GM10266 (cell line): ENCODE measurements around the gene MON1B.

Experiments used
- DNase-seq: peaks from one replicate; pipeline ENCODE4 v3.0.0; 2012; ENCODE audit errors: extremely low spot score
- TF ChIP-seq, protein P1 (sequence below): IDR thresholded peaks from 2 replicates; pipeline ENCODE4 v1.5.1; 2012; ENCODE audit warnings: mild to moderate bottlenecking, low read depth; ENCODE audit not compliant: control insufficient read depth, insufficient read depth; ENCODE audit errors: missing control alignments

MON1B gene

DNA sequence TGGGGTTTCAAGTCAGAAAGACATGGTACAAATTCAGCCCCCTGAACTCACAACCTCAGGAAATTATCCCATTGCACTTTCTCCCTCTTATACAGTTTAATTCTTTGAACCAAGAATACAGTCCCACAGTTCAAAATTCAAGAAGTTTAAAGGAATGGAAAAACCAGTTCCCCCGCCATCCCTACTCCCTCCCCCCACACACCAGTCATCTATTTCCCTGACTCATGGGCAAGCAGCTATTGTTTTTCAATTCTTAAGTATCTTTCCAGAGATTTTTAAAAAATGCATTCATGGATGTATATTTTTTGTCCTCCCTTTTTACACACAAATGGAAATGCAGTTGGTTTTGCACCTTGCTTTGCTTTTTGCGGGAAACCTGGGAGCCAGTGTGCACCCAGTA lies 15.5 kb downstream of the MON1B start:
- DNase-seq: no peak
- TF ChIP-seq, protein P1, sequence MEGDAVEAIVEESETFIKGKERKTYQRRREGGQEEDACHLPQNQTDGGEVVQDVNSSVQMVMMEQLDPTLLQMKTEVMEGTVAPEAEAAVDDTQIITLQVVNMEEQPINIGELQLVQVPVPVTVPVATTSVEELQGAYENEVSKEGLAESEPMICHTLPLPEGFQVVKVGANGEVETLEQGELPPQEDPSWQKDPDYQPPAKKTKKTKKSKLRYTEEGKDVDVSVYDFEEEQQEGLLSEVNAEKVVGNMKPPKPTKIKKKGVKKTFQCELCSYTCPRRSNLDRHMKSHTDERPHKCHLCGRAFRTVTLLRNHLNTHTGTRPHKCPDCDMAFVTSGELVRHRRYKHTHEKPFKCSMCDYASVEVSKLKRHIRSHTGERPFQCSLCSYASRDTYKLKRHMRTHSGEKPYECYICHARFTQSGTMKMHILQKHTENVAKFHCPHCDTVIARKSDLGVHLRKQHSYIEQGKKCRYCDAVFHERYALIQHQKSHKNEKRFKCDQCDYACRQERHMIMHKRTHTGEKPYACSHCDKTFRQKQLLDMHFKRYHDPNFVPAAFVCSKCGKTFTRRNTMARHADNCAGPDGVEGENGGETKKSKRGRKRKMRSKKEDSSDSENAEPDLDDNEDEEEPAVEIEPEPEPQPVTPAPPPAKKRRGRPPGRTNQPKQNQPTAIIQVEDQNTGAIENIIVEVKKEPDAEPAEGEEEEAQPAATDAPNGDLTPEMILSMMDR: no peak

DNA sequence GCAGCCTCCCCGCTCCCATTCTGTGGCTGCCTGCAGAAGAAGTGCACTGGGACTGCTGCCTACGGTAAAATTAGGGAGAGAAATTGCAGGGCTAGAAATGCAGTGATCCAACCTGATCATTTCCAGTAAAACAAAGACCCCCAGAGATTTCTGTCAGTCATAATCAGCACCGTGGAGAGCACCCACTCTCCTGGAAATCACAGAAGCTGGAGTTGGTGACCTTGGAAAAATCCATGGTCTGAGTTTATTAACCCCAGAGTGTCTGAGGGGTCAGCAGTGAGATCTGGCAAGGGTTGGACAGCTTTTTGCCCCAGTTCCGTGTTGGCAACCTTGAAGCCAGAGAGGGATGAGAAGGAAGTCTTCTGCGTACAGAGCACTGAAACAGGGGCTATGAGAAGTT lies 16.0 kb downstream of the MON1B start:
- DNase-seq: no peak
- TF ChIP-seq, protein P1: no peak

DNA sequence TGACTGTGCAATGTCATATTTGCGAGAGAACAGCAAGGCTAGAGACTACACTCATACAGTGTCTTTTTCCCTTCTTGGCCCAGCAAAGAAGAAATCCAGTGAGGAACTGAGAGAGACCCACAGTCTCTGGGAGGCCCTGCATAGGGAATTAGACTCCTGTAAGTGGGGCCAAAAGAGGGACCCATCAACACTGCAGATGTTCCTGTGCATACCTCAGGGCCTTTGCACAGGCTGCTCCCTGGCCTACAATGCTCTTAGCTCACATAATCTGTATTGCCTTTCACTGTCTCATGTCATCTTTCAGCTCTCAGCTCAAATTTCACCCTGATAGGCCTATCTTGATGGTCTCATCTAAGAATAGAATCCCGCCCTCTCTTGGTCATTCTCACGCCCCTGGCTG lies 17.4 kb downstream of the MON1B start:
- TF ChIP-seq, protein P1: no peak
- no peak for DNase-seq

DNA sequence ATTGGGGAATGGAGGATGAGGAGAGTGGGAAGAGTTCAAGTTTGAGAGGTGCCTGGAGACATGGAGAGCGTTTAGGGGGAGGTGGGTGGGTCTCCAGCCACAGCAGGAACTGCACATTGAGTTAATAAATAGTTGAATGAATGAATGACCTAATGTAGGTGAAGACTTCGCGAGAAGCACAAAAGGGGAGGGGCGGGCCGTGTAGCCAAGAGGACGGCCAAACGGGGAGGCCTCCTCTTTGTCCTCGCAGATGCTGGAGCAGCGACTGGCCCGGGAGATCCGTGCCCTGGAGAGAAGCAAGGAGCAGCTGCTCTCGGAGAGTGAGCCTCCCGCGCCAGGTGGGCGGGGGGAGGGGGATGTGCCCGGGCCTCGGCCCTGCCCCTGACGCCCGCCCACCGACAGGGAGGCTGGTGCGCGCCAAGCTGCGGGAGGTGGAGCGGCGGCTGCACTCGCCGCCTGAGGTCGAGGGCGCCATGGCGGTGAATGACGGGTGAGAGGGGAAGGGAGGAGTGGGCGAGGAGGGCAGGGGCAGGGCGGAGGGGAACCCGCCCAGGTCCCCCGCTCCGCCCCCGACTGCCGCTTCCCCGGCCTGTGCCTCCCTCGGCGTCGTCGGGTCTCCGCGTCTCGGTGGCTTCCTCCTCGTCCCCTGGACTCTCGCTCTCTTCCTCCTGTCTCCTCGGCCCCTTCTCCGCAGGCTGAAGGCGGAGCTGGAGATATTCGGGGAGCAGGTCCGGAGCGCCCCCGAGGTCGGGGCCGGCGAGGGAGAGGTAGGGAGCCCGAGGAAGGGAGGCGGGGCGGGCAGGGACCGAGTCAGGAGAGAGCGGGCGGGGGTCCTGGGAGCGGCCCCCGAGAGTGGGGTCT lies 21.1 kb downstream of the MON1B start:
- TF ChIP-seq, protein P1: no peak
- DNase-seq: peak; percentile 78

DNA sequence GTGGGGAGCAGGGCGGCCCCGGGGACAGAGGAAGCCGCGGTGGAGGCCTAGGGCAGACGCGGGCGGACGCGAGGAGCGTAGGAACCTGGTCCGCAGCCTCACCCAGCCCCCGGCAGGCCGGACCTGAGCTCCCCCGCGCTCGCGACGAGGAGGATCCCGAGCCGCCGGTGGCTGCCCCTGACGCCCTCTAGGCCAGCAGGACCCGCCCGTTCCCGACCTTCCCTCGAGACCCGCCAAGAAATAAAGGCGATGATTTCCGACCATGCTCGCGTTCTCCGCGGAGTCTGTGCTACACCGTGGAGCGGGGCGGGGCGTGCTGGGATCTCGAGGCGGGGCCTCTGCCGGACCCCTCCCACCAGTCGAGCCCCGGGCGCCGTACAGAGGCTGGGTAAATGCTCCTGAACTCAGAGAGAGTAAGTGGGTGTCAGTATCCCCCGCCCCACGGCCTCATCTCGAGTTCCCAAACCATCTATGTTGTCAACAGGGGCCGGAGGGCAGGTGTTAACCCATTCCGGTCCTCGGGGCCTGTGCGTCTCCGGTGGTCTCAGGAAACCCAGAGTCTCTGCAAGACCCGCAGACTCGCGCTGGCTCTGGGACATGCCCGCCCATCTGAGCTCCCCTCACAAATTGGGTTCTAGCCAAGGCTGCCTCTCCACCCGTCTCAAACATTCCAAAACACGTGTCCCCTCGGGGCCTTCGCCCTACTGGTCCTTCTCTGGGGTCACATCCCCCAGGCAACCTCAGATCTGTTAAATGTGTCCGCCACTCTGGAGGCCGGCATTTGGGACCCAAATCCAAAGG lies 22.0 kb downstream of the MON1B start:
- TF ChIP-seq, protein P1: no peak
- peak; percentile 77 for DNase-seq

DNA sequence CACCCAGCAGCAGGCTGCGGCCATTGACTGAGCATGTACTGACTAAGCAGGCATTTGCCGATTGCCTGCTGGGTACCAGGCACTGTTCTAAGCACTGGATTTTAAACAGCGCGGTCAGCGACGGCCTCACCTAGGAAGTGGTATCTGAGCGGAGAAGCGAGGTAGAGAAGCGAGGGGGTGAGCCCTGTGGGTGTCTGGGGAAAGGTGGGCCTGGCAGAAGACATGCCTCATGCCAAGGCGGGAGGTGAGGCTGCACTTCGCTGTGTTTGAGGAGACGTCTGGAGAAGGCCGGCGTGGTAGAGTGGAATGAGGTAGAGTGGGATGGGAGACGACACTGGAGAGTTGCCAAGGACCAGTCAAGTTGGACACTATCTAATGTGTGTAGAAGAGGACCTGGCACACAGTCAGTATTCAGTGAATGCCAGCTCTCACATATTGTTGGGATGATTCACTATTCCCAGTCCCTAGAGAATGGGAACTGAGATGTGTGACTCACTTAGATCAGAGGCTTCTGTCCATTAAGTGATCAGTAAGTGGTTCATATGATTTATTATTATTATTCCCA lies 22.6 kb downstream of the MON1B start:
- TF ChIP-seq, protein P1: no peak
- DNase-seq: no peak
